GM19193 (cell line): ENCODE data around the gene CPA3.

ENCODE experiments used
- POLR2A ChIP-seq: IDR thresholded peaks from 4 replicates; pipeline ENCODE4 v1.6.1; 2011; ENCODE audit not compliant: insufficient read depth, insufficient read length; ENCODE audit errors: extremely low read depth

The CPA3 gene

DNA sequence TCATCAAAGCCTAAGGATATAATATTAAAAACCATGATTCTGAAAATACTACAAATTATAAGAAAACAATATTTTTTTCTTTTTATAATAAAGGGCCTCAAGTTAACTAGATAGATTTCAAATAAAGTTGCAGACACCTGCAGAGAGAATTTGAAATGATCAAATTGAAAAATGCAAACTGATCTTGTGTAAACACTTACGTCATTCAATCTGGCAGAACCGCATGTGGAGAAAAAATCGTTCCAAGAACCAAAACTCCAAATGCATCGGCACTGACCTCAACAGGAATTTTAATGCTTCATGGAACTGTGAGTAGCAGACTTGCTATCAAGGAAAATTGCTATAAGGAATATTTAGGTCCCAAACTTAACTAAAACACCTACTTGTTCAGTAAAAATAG, 17.2 kb downstream of the CPA3 start:
- TF ChIP-seq POLR2A = no peak

DNA sequence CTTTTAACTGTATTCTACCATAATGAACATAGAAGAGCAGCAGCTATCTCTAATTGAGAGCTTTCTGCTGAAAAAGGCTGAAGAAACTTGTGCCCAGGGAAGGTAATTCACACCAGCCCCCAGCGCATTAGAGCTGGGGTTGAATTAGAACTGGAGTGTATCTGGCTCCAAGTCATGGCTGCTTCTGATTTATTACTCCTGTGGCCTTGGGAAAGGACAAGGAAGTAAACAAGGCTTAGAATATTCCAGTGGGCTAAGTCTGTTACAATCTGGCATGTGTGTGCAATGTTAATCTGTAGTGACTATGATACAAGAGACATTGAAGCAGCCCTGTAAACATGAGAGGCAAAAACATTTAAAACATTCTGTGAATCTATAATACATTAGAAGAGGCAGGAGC, 18.1 kb downstream of the CPA3 start:
- TF ChIP-seq POLR2A = no peak

DNA sequence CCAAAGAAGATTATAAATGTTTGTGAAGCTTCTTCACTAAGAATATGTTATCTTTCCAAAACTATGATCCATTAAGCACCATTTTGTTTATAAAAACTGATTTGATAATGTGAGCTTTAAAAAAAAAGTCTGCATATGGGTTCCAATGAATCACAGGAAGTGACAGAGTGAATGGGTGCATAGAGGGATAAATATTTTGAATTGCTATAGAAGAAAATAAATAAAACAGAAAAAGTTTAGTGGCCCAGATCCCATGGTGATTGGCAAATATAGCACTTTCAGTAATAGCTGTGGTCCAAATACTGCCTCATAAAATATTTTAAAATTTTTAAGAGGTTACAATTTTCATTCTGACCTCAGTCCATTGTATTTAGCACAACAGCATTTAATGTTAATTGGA, 19.2 kb downstream of the CPA3 start:
- no peak for TF ChIP-seq POLR2A

DNA sequence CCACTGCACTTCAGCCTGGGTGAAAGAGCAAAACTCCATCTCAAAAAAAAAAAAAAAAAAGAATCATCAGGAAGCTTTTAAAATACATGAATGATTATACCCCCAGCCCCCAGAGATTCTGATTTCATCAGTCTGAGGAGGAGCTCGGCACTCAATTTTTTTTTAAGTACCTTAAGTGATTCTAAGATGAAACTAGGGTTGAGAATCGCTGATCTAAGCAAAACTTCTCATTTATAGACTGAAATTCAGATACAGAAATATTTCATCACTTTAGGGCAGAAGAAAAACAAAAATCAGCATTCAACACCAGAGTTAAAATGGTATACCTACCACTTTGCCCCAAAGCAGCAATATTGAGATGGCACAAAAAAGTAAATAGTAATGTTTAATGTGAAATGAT, 24.7 kb downstream of the CPA3 start:
- TF ChIP-seq POLR2A = no peak

DNA sequence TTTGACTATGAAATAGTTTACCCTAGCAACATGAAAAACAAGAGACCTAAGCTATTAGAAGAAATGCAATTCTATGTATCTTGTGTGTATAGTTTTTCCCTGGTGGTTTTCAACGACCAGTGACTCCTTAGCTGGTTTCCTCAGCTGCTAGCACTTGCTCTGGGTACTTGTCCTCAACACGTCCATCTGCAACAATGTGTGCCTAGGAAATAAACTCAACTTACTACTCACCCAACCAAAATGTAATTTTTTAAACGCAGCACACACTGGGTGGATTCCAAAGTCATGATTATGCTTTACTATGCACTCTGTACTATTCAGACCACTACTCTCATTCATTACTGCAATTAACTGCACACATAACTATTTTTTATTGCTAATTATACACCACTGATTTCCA, 31.0 kb downstream of the CPA3 start:
- no peak for TF ChIP-seq POLR2A

DNA sequence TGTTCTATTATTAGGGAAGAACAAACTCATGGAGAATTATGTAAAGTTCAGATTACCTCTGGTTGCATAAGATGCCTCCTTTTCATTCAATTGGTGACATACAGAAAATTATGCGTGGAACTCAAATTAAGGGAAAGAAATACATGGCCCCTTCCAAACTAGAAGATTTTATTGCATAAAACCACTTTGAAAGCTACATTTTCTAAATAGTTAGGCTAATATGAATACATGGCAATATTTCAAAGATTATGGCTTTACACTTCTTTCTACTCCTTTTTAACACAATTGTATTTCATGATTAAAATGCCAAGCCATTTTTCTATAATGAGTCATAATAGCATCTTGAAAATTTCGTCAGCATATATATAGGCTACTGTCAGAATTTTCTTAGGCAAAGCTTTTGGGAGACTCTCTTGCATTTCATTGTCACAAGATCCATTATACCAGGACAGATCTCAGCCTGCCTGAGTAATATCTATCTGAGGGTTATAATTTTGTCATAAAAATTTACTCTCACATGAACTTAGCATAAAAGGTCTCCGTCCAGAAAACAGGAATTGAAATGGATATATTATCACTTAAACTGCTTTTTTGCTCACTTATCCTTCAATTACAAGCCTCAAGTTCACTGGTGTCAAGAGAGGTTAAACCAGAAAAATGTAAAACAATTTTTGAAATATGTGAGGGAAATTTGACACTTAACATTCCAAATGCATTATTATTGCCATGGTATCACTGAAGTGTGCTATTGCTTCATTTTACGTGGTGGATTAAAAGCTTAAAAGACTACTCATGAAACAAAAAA, 37.1 kb downstream of the CPA3 start:
- no peak for TF ChIP-seq POLR2A

DNA sequence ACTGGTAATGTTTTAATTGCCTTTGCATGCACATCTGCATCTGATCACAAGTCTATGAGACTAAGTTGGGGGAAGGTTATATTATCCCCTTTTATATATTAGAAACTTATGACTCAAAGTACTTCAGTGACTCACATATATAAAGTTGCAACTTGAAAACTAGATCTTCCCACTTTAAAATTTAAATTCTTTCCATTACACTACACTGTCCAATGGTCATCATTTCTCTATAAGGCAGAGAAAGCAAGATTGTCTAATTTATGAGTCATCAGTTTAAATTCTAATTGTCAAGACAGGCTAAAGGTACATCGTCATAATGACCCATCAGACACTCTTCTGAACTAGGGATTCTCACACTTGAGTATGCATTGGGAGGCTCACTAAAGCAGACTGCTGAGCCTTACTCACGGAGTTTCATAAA, 37.9 kb downstream of the CPA3 start:
- no peak for TF ChIP-seq POLR2A

DNA sequence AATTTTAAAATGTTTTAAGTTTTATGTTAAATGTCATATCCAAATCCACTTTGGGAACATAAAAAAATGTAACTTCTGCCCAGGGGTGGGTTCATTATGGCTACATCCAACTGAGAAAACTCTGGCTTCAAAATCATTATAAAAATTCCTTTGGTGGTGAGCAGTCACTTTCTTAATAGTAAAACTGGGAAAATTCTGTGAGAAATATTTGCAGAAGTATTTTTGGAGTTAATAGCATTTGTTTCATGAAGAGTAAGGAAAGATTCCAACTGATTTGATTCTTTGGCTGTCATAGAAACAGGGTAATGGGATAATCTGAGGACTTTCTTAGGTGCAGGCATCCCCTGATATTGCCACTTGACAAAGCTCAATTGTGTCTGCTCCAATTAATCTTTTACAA, 38.8 kb downstream of the CPA3 start:
- TF ChIP-seq POLR2A = no peak

DNA sequence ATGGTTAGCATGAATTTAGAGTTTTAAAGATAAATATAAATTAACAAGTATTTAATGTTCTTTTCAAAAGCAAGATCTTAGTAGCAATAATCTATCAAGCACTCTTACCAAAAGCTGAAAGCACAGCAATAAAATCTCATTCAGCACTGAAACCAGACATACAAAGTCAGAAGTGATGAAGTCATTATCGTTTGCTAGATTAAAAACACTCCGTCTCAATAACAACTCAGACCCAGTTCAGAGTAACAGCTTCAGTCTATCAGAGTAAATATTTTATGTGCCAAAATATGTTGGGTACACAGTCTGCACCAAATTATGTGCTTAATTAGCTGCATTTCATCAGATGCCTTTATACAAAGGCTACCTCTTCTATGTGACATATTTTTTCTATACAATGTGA, 41.6 kb downstream of the CPA3 start:
- no peak for TF ChIP-seq POLR2A

DNA sequence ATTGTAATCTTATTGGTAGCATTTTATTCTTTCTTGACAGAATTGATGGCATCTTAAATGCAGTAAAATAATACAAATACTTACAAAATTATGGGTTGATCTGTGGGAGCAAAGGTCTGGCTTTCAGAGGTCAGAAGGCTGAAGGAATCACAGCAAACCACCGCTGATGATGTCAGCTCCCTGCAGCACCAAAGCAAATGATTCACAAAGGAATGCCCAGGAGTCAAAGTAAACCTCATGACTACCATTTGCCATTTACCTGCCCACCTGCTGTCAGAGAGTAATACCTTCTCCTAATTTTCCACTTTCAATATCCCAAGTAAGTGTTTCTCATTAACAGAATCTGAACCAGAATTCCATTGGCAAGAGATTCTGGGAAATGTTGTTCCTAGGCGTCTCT, 46.1 kb downstream of the CPA3 start:
- no peak for TF ChIP-seq POLR2A

DNA sequence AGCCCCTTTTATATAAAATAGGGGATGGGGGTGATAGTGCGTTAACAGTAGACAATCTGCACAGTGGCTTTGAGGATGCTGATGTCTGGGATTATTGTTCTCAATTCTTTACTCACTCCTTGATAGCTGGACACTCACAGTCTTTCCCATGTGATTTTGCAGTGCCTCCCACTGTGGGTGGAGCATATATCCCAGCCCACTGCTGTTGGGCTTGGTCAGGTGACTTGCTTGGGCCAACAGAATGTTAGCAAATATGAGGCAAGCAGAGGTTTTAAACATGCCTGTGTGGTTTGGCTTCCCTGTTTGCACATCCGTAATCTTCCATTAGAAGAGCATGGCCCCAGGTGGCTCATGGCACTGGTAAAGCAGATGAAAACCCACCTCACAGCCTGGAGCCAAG, 46.5 kb downstream of the CPA3 start:
- no peak for TF ChIP-seq POLR2A

DNA sequence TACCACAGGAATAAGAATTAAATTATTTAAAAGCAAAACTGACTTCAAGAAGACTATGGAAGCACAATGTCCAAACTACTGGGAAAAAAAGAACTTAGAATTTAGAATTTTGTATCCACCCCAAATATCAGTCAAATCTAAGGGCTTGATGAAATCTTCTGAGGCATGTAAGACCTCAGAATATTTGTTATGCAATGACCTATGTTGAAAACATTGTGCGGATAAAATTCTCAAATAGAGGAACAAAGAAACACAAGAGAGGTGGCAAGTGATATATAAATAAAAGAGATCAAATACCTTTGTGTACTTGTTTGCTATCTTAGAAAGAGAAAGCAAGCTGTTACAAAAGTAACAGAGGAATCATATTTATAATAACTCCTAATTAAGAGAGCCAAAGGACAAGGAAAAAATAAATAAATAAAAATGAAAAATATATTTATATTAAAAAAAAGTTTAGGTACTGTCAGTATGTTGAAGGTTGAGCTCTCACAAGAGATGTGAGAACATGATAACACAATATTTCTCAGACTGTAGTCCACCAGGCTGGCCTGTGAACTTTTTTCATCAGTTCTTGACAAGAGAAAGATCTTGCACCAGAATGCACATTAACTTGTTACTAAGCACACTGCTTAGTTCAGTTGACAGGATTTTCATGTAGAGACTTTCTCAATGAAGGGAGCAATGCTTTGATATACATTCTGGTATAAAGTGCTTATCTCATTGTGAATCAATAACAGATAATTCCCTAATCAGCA, 50.0 kb downstream of the CPA3 start:
- no peak for TF ChIP-seq POLR2A

DNA sequence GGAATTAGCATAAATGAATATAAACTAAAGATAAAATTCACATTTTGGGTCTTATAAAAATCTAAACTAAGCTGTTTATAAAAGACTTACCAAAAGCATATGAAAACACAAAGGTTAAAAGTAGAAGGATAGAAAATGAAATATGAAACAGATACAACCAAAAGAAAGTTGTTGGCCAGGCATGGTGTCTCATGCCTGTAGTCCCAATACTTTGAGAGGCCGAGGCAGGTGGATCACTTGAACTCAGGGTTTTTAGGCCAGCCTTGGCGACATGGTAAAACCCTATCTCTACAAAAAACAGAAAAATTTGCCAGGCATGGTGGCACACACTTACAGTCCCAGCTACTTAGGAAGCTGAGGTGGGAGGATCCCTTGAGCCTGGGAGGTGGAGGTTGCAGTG, 51.0 kb downstream of the CPA3 start:
- TF ChIP-seq POLR2A = no peak

DNA sequence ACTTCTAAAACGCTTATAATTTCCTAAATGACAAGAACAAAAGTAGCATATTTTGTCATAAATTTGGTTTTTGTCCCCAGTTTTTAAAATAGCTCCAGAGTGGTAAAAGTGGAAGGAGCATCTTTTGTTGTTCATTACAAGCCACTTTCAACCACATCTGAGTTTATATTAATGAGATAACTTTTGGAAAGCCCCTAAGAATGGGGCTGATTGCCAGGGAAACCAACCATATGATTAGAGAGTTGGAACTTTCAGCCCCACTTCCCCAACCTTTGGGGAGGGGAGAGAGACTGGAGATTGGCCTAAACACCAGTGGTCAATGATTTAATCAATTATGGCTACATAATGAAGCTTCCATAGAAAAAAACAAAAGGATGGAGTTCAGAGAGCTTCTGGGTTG, 57.4 kb downstream of the CPA3 start:
- TF ChIP-seq POLR2A = no peak

DNA sequence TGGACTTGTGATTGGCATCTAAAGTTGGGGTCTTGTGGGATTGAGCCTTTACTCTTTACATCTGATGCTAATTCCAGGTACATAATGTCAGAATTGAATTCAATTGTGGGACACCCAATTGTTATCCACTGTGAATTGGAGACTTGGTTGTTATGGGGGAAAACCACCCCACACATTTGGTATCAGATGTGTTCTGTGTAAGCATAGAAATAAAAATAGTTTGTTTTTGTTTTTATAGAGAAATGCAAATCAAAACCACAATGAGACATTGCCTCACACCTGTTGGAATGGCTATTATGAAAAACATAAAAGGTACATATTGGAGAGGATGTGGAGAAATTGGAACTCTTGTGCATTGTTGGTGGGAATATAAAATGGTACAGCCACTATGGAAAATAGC, 58.5 kb downstream of the CPA3 start:
- no peak for TF ChIP-seq POLR2A

DNA sequence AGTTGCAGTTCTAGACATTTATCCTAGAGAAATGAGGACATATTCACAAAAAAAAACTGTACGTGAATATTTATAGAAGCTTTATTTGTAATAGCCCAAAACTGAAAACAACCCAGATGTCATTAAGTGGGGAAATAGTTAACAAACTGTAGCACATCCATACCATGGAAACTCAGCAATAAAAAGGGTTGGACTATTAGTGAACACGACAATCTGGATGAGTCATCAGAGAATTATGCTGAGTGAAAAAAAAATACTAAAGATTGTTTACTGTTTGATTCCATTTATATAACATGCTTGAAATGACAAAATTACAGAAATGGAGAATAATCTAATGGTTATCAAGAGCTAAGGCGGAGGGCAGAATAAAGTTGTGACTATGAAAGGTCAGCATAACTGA, 59.5 kb downstream of the CPA3 start:
- no peak for TF ChIP-seq POLR2A
